HFF-Myc (cell line): ENCODE measurements around the gene LRRC74B.

ENCODE experiments used
- DNase-seq: peaks from one replicate; pipeline ENCODE4 v3.0.0-alpha.2; 2011; ENCODE audit warnings: low read depth; ENCODE audit errors: extremely low read depth
- H3K4me3 ChIP-seq: replicated peaks from 2 replicates; pipeline ENCODE4 v1.5.1; 2011; ENCODE audit warnings: low read depth, mild to moderate bottlenecking, control low read depth, low read length
- CTCF ChIP-seq: IDR thresholded peaks from 2 replicates; pipeline ENCODE4 v1.5.1; 2012; ENCODE audit warnings: mild to moderate bottlenecking, low read depth, low read length, control low read depth; ENCODE audit errors: missing control alignments

LRRC74B gene

GRCh38 chr22:21106000-21106399 lies 60.3 kb downstream of the LRRC74B start:
- DNase-seq = no peak
- TF ChIP-seq CTCF = no peak

GRCh38 chr22:21108379-21109115 lies 62.8 kb downstream of the LRRC74B start:
- no peak for DNase-seq
- H3K4me3 ChIP-seq = no peak overlapping the region
- no peak for TF ChIP-seq CTCF

More at GRCh38 chr22:21106000-21106399, 60.3 kb downstream of the LRRC74B start:
- no peak overlapping the region for H3K4me3 ChIP-seq
